ENCODE results near the gene PRSS8. TPM values are rescaled to one million over a fixed set of nuclear protein-coding genes. Genes with fewer than 3 reads are reported as not detected.

The PRSS8 gene
- total RNA-seq, 1 experiment from 2014 or later: 271 TPM

- TF ChIP-seq CTCF (IDR thresholded peaks at IDR 0.05; ENCODE audit: insufficient read depth in 1 of 2, low read depth in 1 of 2, low read length in 1 of 2, severe bottlenecking in 1 of 2, unreplicated experiment in 1 of 2): no peak
- ChIA-PET POLR2A (no interaction called here), CTCF (interaction anchor here (2.1 to 2.8 kb wide), 4 partner anchors 13 to 158 kb away, joined by 13 to 43 read pairs (median 22); partner anchors contain the start of genes HSD3B7, KAT8, ZNF646 and ZNF668)
- DNase-seq: no peak
- Histone ChIP-seq H3K27me3 (replicated peaks; ENCODE audit: control insufficient read depth, insufficient read depth, low read length) (no peaks in the 10 kb centered on the region), H3K4me3 (ENCODE audit: low read depth, low read length) (no peak overlapping the region), H3K36me3 (ENCODE audit: control insufficient read depth, insufficient read depth, low read length) (no peaks in the 10 kb centered on the region), H3K4me1 (peaks cover 40% of the 10 kb centered on the region), H3K9me3 (no peaks in the 10 kb centered on the region)
- Mint-ChIP-seq H3K4me3 (ENCODE audit: unreplicated experiment) (peak overlapping the region; percentile 66), H3K36me3 (ENCODE audit: insufficient read depth, unreplicated experiment) (peaks cover 23% of the 10 kb centered on the region), H3K27me3 (ENCODE audit: insufficient read depth, unreplicated experiment) (no peaks in the 10 kb centered on the region), H3K4me1 (ENCODE audit: low read depth, unreplicated experiment) (peaks cover 13% of the 10 kb centered on the region), H3K9me3 (ENCODE audit: unreplicated experiment) (no peaks in the 10 kb centered on the region), H3K27ac (ENCODE audit: unreplicated experiment) (no peak overlapping the region)
- intact Hi-C loops (cut with micrococcal nuclease; ENCODE audit: unreplicated experiment): loop anchor here (5.0 kb wide), 3 partner anchors 36 to 156 kb away; partner anchors contain the start of genes BCKDK, HSD3B7 and STX4
- BruUV-seq (replicated peaks): no TSS peak
Observed at GRCh38 chr16:31143694-31144148, 8.2 kb upstream of the PRSS8 start.

DNA sequence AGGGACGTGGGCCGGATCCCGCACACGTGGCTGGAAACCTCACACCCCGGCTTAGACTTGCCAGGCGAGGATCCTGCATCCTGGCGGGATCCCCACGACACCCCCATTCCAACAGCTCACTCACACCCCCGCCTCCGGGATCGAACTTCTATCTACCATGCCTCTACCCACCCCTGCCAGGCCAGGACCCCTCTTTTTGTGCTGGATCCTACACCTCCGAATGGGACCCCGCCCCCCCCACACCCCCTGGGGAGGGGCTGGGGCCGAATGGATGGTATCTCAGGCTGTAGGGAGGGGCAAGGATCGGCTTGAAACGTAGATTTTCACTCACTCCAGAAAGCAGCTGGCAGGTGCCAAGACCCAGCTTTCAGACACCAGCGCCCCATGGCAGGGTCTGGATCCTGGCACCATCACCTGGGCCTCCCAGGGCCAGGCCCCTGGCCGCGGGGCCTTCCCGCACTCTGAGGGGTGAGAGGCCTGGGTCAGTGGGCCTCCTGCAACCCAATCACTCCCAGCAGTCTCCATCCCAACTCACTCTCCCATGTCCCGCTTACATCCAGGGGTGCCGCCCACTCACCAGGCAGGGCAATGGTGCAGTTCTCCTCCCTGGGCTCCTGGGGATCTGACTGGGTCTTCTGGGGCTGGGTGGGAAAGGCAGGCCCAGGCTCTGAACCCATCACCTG is 7.6 kb upstream of the PRSS8 start:
- POLR2A ChIA-PET: interaction anchor here (1.3 to 2.2 kb wide), 4 partner anchors 12 to 70 kb away, joined by 20 to 61 read pairs (median 26); partner anchors contain the start of genes FUS, KAT8, ZNF646 and ZNF668
- no peak for TF ChIP-seq CTCF (IDR thresholded peaks at IDR 0.05; ENCODE audit: insufficient read depth in 1 of 2, low read depth in 1 of 2, low read length in 1 of 2, severe bottlenecking in 1 of 2, unreplicated experiment in 1 of 2)
- Mint-ChIP-seq H3K4me1 (ENCODE audit: low read depth, unreplicated experiment) (peaks cover 17% of the 10 kb centered on the region), H3K36me3 (ENCODE audit: insufficient read depth, unreplicated experiment) (peaks cover 26% of the 10 kb centered on the region), H3K27ac (ENCODE audit: unreplicated experiment) (no peak overlapping the region), H3K4me3 (ENCODE audit: unreplicated experiment) (peak overlapping the region; percentile 66), H3K9me3 (ENCODE audit: unreplicated experiment) (no peaks in the 10 kb centered on the region), H3K27me3 (ENCODE audit: insufficient read depth, unreplicated experiment) (no peaks in the 10 kb centered on the region)
- peaks cover 46% of the 10 kb centered on the region for H3K4me1 ChIP-seq
- intact Hi-C loops (cut with micrococcal nuclease; ENCODE audit: unreplicated experiment): loop anchor here (5.0 kb wide), 3 partner anchors 36 to 156 kb away; partner anchors contain the start of genes BCKDK, HSD3B7 and STX4
- H3K27me3 ChIP-seq (replicated peaks; ENCODE audit: control insufficient read depth, insufficient read depth, low read length): no peaks in the 10 kb centered on the region
- H3K36me3 ChIP-seq (ENCODE audit: control insufficient read depth, insufficient read depth, low read length): no peaks in the 10 kb centered on the region
- H3K4me3 ChIP-seq (ENCODE audit: low read depth, low read length): peak overlapping the region; percentile 46
- BruUV-seq (replicated peaks): no TSS peak
- no peak for DNase-seq
- CTCF ChIA-PET: interaction anchor here (0.6 to 2.8 kb wide), 10 partner anchors 9 to 1101 kb away, joined by 3 to 43 read pairs (median 6); partner anchors contain the start of genes HSD3B7, KAT8, ZNF646 and ZNF668
- H3K9me3 ChIP-seq: no peaks in the 10 kb centered on the region

Data from Caco-2 (cell line).